Measurements from ENCODE around the gene VAV3.

VAV3 gene

GRCh38 chr1:107939256-107939655 lies 25.7 kb downstream of the VAV3 start:
- Histone ChIP-seq H3K4me3 (no peak overlapping the region), H3K27me3 (no peaks in the 10 kb centered on the region), H3K9me3 (no peaks in the 10 kb centered on the region), H3K4me2 (no peak overlapping the region), H3K36me3 (peaks cover 50% of the 10 kb centered on the region), H3K4me1 (peaks cover 58% of the 10 kb centered on the region), H3K9ac (no peak overlapping the region), H4K20me1 (peaks cover 98% of the 10 kb centered on the region), H3K27ac (no peak overlapping the region)
- no peak for TF ChIP-seq Cebpa-rat (IDR thresholded peaks at IDR 0.05)

- Histone ChIP-seq H3K4me1 (peaks cover 52% of the 10 kb centered on the region), H3K9ac (no peak overlapping the region), H3K4me2 (peak overlapping the region; percentile 45), H3K36me3 (peaks cover 49% of the 10 kb centered on the region), H3K9me3 (no peaks in the 10 kb centered on the region), H3K27me3 (no peaks in the 10 kb centered on the region), H3K4me3 (no peak overlapping the region), H3K27ac (no peak overlapping the region), H4K20me1 (peaks cover 98% of the 10 kb centered on the region)
- no peak for TF ChIP-seq Cebpa-rat (IDR thresholded peaks at IDR 0.05)
Observed at GRCh38 chr1:107936498-107937481, 28.2 kb downstream of the VAV3 start.

GRCh38 chr1:107935396-107936064 lies 29.4 kb downstream of the VAV3 start:
- no peak overlapping the region for H3K4me3 ChIP-seq
- no peak overlapping the region for H3K27ac ChIP-seq
- no peaks in the 10 kb centered on the region for H3K9me3 ChIP-seq
- H3K4me1 ChIP-seq = peaks cover 44% of the 10 kb centered on the region
- no peaks in the 10 kb centered on the region for H3K27me3 ChIP-seq
- H3K4me2 ChIP-seq = peak overlapping the region; percentile 50
- H3K9ac ChIP-seq = no peak overlapping the region
- TF ChIP-seq Cebpa-rat (IDR thresholded peaks at IDR 0.05) = no peak
- peaks cover 91% of the 10 kb centered on the region for H4K20me1 ChIP-seq
- H3K36me3 ChIP-seq = peaks cover 39% of the 10 kb centered on the region

GRCh38 chr1:107934578-107934977 lies 30.4 kb downstream of the VAV3 start:
- H3K27ac ChIP-seq = peak overlapping the region; percentile 2; the same call in 1 of the 2 replicates
- H3K4me3 ChIP-seq = no peak overlapping the region
- H3K27me3 ChIP-seq = no peaks in the 10 kb centered on the region
- no peaks in the 10 kb centered on the region for H3K9me3 ChIP-seq
- peaks cover 81% of the 10 kb centered on the region for H4K20me1 ChIP-seq
- peaks cover 29% of the 10 kb centered on the region; the same call in 1 of the 2 replicates for H3K36me3 ChIP-seq
- peak overlapping the region; percentile 50 for H3K4me2 ChIP-seq
- no peak for TF ChIP-seq Cebpa-rat (IDR thresholded peaks at IDR 0.05)
- H3K9ac ChIP-seq = no peak overlapping the region
- H3K4me1 ChIP-seq = peaks cover 44% of the 10 kb centered on the region

GRCh38 chr1:107933736-107934135 lies 31.2 kb downstream of the VAV3 start:
- Histone ChIP-seq H3K9ac (no peak overlapping the region), H3K9me3 (no peaks in the 10 kb centered on the region), H3K4me3 (no peak overlapping the region), H3K4me2 (no peak overlapping the region), H3K27ac (no peak overlapping the region), H3K36me3 (peaks cover 24% of the 10 kb centered on the region; the same call in 1 of the 2 replicates), H3K27me3 (no peaks in the 10 kb centered on the region), H3K4me1 (peaks cover 44% of the 10 kb centered on the region), H4K20me1 (peaks cover 73% of the 10 kb centered on the region)
- TF ChIP-seq Cebpa-rat (IDR thresholded peaks at IDR 0.05) = no peak

- H3K4me2 ChIP-seq = no peak overlapping the region
- no peak overlapping the region for H3K9ac ChIP-seq
- H4K20me1 ChIP-seq = peaks cover 64% of the 10 kb centered on the region
- peaks cover 40% of the 10 kb centered on the region for H3K4me1 ChIP-seq
- peaks cover 22% of the 10 kb centered on the region; the same call in 1 of the 2 replicates for H3K9me3 ChIP-seq
- TF ChIP-seq Cebpa-rat (IDR thresholded peaks at IDR 0.05) = no peak
- H3K27me3 ChIP-seq = no peaks in the 10 kb centered on the region
- peaks cover 30% of the 10 kb centered on the region for H3K36me3 ChIP-seq
- no peak overlapping the region for H3K4me3 ChIP-seq
- no peak overlapping the region for H3K27ac ChIP-seq
Observed at GRCh38 chr1:107930292-107930691, 34.7 kb downstream of the VAV3 start.

- Histone ChIP-seq H3K4me3 (no peak overlapping the region), H3K36me3 (peaks cover 36% of the 10 kb centered on the region), H3K27me3 (no peaks in the 10 kb centered on the region), H3K9me3 (peaks cover 22% of the 10 kb centered on the region; the same call in 1 of the 2 replicates), H3K4me2 (peak overlapping the region; percentile 23), H3K27ac (0 out of 2 replicates have a peak overlapping the region, but pooled peaks have one; percentile 18), H3K9ac (no peak overlapping the region), H3K4me1 (peaks cover 47% of the 10 kb centered on the region), H4K20me1 (peaks cover 59% of the 10 kb centered on the region)
- no peak for TF ChIP-seq Cebpa-rat (IDR thresholded peaks at IDR 0.05)
Observed at GRCh38 chr1:107927820-107928219, 37.2 kb downstream of the VAV3 start.

GRCh38 chr1:107926436-107927080 lies 38.4 kb downstream of the VAV3 start:
- H3K4me2 ChIP-seq = peak overlapping the region; percentile 23
- no peak for TF ChIP-seq Cebpa-rat (IDR thresholded peaks at IDR 0.05)
- H3K27ac ChIP-seq = no peak overlapping the region
- H3K4me1 ChIP-seq = peaks cover 48% of the 10 kb centered on the region
- H3K4me3 ChIP-seq = no peak overlapping the region
- no peak overlapping the region for H3K9ac ChIP-seq
- H3K36me3 ChIP-seq = peaks cover 26% of the 10 kb centered on the region
- no peaks in the 10 kb centered on the region for H3K27me3 ChIP-seq
- H3K9me3 ChIP-seq = peaks cover 22% of the 10 kb centered on the region; the same call in 1 of the 2 replicates
- H4K20me1 ChIP-seq = peaks cover 52% of the 10 kb centered on the region

- Histone ChIP-seq H3K4me1 (peaks cover 58% of the 10 kb centered on the region), H4K20me1 (peaks cover 60% of the 10 kb centered on the region), H3K9ac (no peak overlapping the region), H3K36me3 (peaks cover 26% of the 10 kb centered on the region), H3K27me3 (no peaks in the 10 kb centered on the region), H3K4me2 (no peak overlapping the region), H3K9me3 (peaks cover 22% of the 10 kb centered on the region; the same call in 1 of the 2 replicates), H3K27ac (no peak overlapping the region), H3K4me3 (no peak overlapping the region)
- no peak for TF ChIP-seq Cebpa-rat (IDR thresholded peaks at IDR 0.05)
Observed at GRCh38 chr1:107925565-107925964, 39.4 kb downstream of the VAV3 start.
